Measurements from ENCODE around the gene ALG6. TPM values are rescaled to one million over a fixed set of nuclear protein-coding genes. Genes with fewer than 3 reads are reported as not detected.
"Not testable (repeated sequence)": the region's sequence is repeated elsewhere in the genome, so short reads cannot be mapped to it uniquely, and the experiment has no call there.

The ALG6 gene
- total RNA-seq, 1 experiment from 2014 or later: 5.4 TPM

GRCh38 chr1:63414691-63415365, 47.4 kb downstream of the ALG6 start:
- intact Hi-C loops (cut with micrococcal nuclease): no loop called here
- no peak for TF ChIP-seq CTCF (IDR thresholded peaks at IDR 0.05; ENCODE audit: unreplicated experiment)
- no TSS peak for BruUV-seq (replicated peaks)
- H3K9me3 Mint-ChIP-seq (ENCODE audit: unreplicated experiment): no peaks in the 10 kb centered on the region
- H3K36me3 Mint-ChIP-seq (ENCODE audit: insufficient read depth, unreplicated experiment): peaks cover 4% of the 10 kb centered on the region
- no peak for DNase-seq (ENCODE audit: unreplicated experiment)
- H3K27ac Mint-ChIP-seq (ENCODE audit: low read depth, unreplicated experiment): no peak overlapping the region
- H3K4me3 Mint-ChIP-seq (ENCODE audit: unreplicated experiment): no peak overlapping the region
- no peaks in the 10 kb centered on the region for H3K4me1 Mint-ChIP-seq (ENCODE audit: insufficient read depth, unreplicated experiment)
- ChIA-PET CTCF (interaction anchor here (1.8 kb wide), 1 partner anchor 26 kb away, joined by 4 read pairs; no protein-coding TSS in a partner anchor), POLR2A (interaction anchor here (0.6 kb wide), 1 partner anchor 58 kb away, joined by 3 read pairs; no protein-coding TSS in a partner anchor)
- no peaks in the 10 kb centered on the region for H3K27me3 Mint-ChIP-seq (ENCODE audit: insufficient read depth, unreplicated experiment)

- intact Hi-C loops (cut with micrococcal nuclease): no loop called here
- no peaks in the 10 kb centered on the region for H3K4me1 Mint-ChIP-seq (ENCODE audit: insufficient read depth, unreplicated experiment)
- POLR2A ChIA-PET: no interaction called here
These were observed 50.7 kb downstream of the ALG6 start for GRCh38 chr1:63418101-63418500.

DNA sequence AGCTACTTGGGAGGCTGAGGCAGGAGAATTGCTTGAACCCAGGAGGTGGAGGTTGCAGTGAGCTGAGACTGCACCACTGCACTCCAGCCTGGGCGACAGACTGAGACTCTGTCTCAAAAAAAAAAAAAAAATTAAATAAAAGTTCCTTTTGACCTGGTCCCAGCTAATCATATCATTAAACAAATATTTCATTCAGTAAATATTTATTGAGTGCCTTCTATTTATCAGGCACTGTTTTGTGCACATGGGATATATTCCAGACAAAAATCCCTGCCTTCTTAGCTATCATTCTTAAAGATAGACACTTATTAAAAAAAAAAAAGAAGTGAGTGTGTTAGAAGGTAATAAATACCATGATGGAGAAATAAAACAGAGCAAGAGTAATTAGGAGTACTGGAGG, 53.3 kb downstream of the ALG6 start:
- POLR2A ChIA-PET: interaction anchor here (0.6 kb wide), 1 partner anchor 16 kb away, joined by 3 read pairs; no protein-coding TSS in a partner anchor
- H3K27ac Mint-ChIP-seq (ENCODE audit: low read depth, unreplicated experiment); DNase-seq (ENCODE audit: unreplicated experiment); CTCF ChIA-PET; H3K9me3 Mint-ChIP-seq (ENCODE audit: unreplicated experiment); BruUV-seq (replicated peaks); H3K4me3 Mint-ChIP-seq (ENCODE audit: unreplicated experiment); H3K4me1 Mint-ChIP-seq (ENCODE audit: insufficient read depth, unreplicated experiment); H3K27me3 Mint-ChIP-seq (ENCODE audit: insufficient read depth, unreplicated experiment); intact Hi-C loops (cut with micrococcal nuclease): not testable (repeated sequence)
- H3K36me3 Mint-ChIP-seq (ENCODE audit: insufficient read depth, unreplicated experiment): peaks cover 12% of the 10 kb centered on the region

More at GRCh38 chr1:63418101-63418500, 50.7 kb downstream of the ALG6 start:
- H3K4me3 Mint-ChIP-seq (ENCODE audit: unreplicated experiment): no peak overlapping the region
- peaks cover 12% of the 10 kb centered on the region for H3K36me3 Mint-ChIP-seq (ENCODE audit: insufficient read depth, unreplicated experiment)
- no peak for DNase-seq (ENCODE audit: unreplicated experiment)
- H3K9me3 Mint-ChIP-seq (ENCODE audit: unreplicated experiment): no peaks in the 10 kb centered on the region
- no peak for TF ChIP-seq CTCF (IDR thresholded peaks at IDR 0.05; ENCODE audit: unreplicated experiment)
- H3K27ac Mint-ChIP-seq (ENCODE audit: low read depth, unreplicated experiment): peak overlapping the region; percentile 28
- CTCF ChIA-PET: interaction anchor here (0.7 to 1.6 kb wide), 3 partner anchors 17 to 441 kb away, joined by 3 to 5 read pairs (median 3); no protein-coding TSS in a partner anchor
- no peaks in the 10 kb centered on the region for H3K27me3 Mint-ChIP-seq (ENCODE audit: insufficient read depth, unreplicated experiment)
- BruUV-seq (replicated peaks): no TSS peak

GRCh38 chr1:63423649-63424048, 56.2 kb downstream of the ALG6 start:
- Mint-ChIP-seq H3K4me1 (ENCODE audit: insufficient read depth, unreplicated experiment) (no peaks in the 10 kb centered on the region), H3K27ac (ENCODE audit: low read depth, unreplicated experiment) (no peak overlapping the region), H3K27me3 (ENCODE audit: insufficient read depth, unreplicated experiment) (no peaks in the 10 kb centered on the region), H3K36me3 (ENCODE audit: insufficient read depth, unreplicated experiment) (peaks cover 12% of the 10 kb centered on the region), H3K4me3 (ENCODE audit: unreplicated experiment) (no peak overlapping the region), H3K9me3 (ENCODE audit: unreplicated experiment) (no peaks in the 10 kb centered on the region)
- POLR2A ChIA-PET: no interaction called here
- intact Hi-C loops (cut with micrococcal nuclease): no loop called here
- BruUV-seq (replicated peaks): no TSS peak
- no peak for DNase-seq (ENCODE audit: unreplicated experiment)
- no peak for TF ChIP-seq CTCF (IDR thresholded peaks at IDR 0.05; ENCODE audit: unreplicated experiment)
- CTCF ChIA-PET: no interaction called here
